ENCODE data around the gene PPP1R3E. TPM values are rescaled to one million over a fixed set of nuclear protein-coding genes. Genes with fewer than 3 reads are reported as not detected.

The PPP1R3E gene
- total RNA-seq, 4 donors from 2014 or later = 9.1 to 13.9 (median 11.0) TPM

- in situ Hi-C loops (cut with MboI; ENCODE audit: low pct_ligation_motif_present in 1 of 4, low pct_unique_long_range_greater_than_20kb in 1 of 4, low sequenced_read_pairs in 3 of 4) = loop anchor here in 2 of 4 donors (25.0 kb wide), 1 partner anchor 216 kb away; the partner anchor contains the start of genes AP1G2 (in 2 of the 2), THTPA (in 2 of the 2) and ZFHX2 (in 2 of the 2)
- no peaks in the 10 kb centered on the region for H3K36me3 ChIP-seq
- H3K9me3 ChIP-seq = no peaks in the 10 kb centered on the region
- no peak overlapping the region for H3K27ac ChIP-seq
- no peak for DNase-seq
- H3K4me3 ChIP-seq = no peak overlapping the region
- H3K4me1 ChIP-seq = no peaks in the 10 kb centered on the region
- intact Hi-C loops (cut with DNase I; ENCODE audit: low total_unique reads) = no loop called here
- no peak for TF ChIP-seq POLR2A (IDR thresholded peaks at IDR 0.05)
- no peak for TF ChIP-seq POLR2AphosphoS5 (IDR thresholded peaks at IDR 0.05)
- TF ChIP-seq EP300 (IDR thresholded peaks at IDR 0.05; ENCODE audit: low read depth) = no peak
- no peak for TF ChIP-seq CTCF (IDR thresholded peaks at IDR 0.05)
- peaks cover 9% of the 10 kb centered on the region for H3K27me3 ChIP-seq
- 60 to 81% methylated on average over 3 to 13 of the region's 13 CpGs for WGBS, 2 donors (ENCODE audit: low coverage in 1 of 2)
Observed at GRCh38 chr14:23345987-23346692, 43.5 kb upstream of the PPP1R3E start.

GRCh38 chr14:23344481-23344880, 41.8 kb upstream of the PPP1R3E start:
- intact Hi-C loops (cut with DNase I; ENCODE audit: low total_unique reads) = no loop called here
- TF ChIP-seq EP300 (IDR thresholded peaks at IDR 0.05; ENCODE audit: low read depth) = no peak
- no peak for TF ChIP-seq POLR2A (IDR thresholded peaks at IDR 0.05)
- TF ChIP-seq POLR2AphosphoS5 (IDR thresholded peaks at IDR 0.05) = no peak
- no peak for TF ChIP-seq CTCF (IDR thresholded peaks at IDR 0.05)
- no peak for DNase-seq
- no peaks in the 10 kb centered on the region for H3K36me3 ChIP-seq
- in situ Hi-C loops (cut with MboI; ENCODE audit: low pct_ligation_motif_present in 1 of 4, low pct_unique_long_range_greater_than_20kb in 1 of 4, low sequenced_read_pairs in 3 of 4) = loop anchor here in 2 of 4 donors (25.0 kb wide), 1 partner anchor 218 kb away; the partner anchor contains the start of genes AP1G2 (in 2 of the 2), THTPA (in 2 of the 2) and ZFHX2 (in 2 of the 2)
- WGBS, 2 donors (ENCODE audit: low coverage in 1 of 2) = 48 to 63% methylated on average over 3 of the region's 3 CpGs
- no peak overlapping the region for H3K4me3 ChIP-seq
- H3K27ac ChIP-seq = no peak overlapping the region
- H3K27me3 ChIP-seq = peaks cover 5% of the 10 kb centered on the region
- H3K9me3 ChIP-seq = peaks cover 0 to 4% of the 10 kb centered on the region in 2 donors
- no peaks in the 10 kb centered on the region for H3K4me1 ChIP-seq

GRCh38 chr14:23339506-23340268, 37.0 kb upstream of the PPP1R3E start:
- Histone ChIP-seq H3K4me1 (no peaks in the 10 kb centered on the region), H3K27ac (no peak overlapping the region), H3K36me3 (no peaks in the 10 kb centered on the region), H3K27me3 (peaks cover 9% of the 10 kb centered on the region), H3K9me3 (peaks cover 0 to 4% of the 10 kb centered on the region in 2 donors), H3K4me3 (no peak overlapping the region)
- DNase-seq = no peak
- 40 to 76% methylated on average over 1 of the region's 1 CpG for WGBS, 2 donors (ENCODE audit: low coverage in 1 of 2)
- intact Hi-C loops (cut with DNase I; ENCODE audit: low total_unique reads) = no loop called here
- TF ChIP-seq POLR2A (IDR thresholded peaks at IDR 0.05) = no peak
- no peak for TF ChIP-seq EP300 (IDR thresholded peaks at IDR 0.05; ENCODE audit: low read depth)
- no peak for TF ChIP-seq CTCF (IDR thresholded peaks at IDR 0.05)
- no peak for TF ChIP-seq POLR2AphosphoS5 (IDR thresholded peaks at IDR 0.05)
- in situ Hi-C loops (cut with MboI; ENCODE audit: low pct_ligation_motif_present in 1 of 4, low pct_unique_long_range_greater_than_20kb in 1 of 4, low sequenced_read_pairs in 3 of 4) = loop anchor here in 2 of 4 donors (25.0 kb wide), 1 partner anchor 223 kb away; the partner anchor contains the start of genes AP1G2 (in 2 of the 2), THTPA (in 2 of the 2) and ZFHX2 (in 2 of the 2)

GRCh38 chr14:23335623-23336022, 33.0 kb upstream of the PPP1R3E start:
- DNase-seq = no peak
- TF ChIP-seq POLR2AphosphoS5 (IDR thresholded peaks at IDR 0.05) (no peak), EP300 (IDR thresholded peaks at IDR 0.05; ENCODE audit: low read depth) (no peak), POLR2A (IDR thresholded peaks at IDR 0.05) (no peak), CTCF (IDR thresholded peaks at IDR 0.05) (no peak)
- Histone ChIP-seq H3K4me1 (no peaks in the 10 kb centered on the region), H3K27ac (no peak overlapping the region), H3K36me3 (no peaks in the 10 kb centered on the region), H3K9me3 (peaks cover 0 to 4% of the 10 kb centered on the region in 2 donors), H3K4me3 (no peak overlapping the region), H3K27me3 (peaks cover 4% of the 10 kb centered on the region)
- in situ Hi-C loops (cut with MboI; ENCODE audit: low pct_ligation_motif_present in 1 of 4, low pct_unique_long_range_greater_than_20kb in 1 of 4, low sequenced_read_pairs in 3 of 4) = loop anchor here in 2 of 4 donors (25.0 kb wide), 1 partner anchor 227 kb away; the partner anchor contains the start of genes AP1G2 (in 2 of the 2), THTPA (in 2 of the 2) and ZFHX2 (in 2 of the 2)
- intact Hi-C loops (cut with DNase I; ENCODE audit: low total_unique reads) = no loop called here
- 82 to 85% methylated on average over 5 of the region's 5 CpGs for WGBS, 2 donors (ENCODE audit: low coverage in 1 of 2)
